Measurements from ENCODE around the gene BAIAP2L1.

DNA sequence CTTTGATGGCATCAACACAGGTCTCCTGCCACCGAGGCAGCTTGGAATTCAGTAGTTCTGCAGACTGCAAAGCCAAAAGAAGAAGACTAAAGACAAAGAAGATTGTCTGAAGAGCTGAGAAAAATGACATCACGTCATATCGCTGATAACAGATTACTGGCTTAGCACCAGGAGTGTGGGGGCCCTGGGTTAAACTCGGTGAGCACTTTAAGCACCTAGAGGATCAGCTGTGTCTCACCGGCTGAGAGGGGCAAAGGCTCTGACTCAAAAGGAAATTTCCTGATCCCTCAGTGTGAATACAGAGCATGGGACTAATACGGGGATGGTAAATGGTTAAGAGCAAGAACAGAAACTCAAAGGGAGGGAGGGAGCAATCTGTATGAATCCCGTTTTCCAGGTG lies 88.7 kb downstream of the BAIAP2L1 start:
- TF ChIP-seq, protein P1, sequence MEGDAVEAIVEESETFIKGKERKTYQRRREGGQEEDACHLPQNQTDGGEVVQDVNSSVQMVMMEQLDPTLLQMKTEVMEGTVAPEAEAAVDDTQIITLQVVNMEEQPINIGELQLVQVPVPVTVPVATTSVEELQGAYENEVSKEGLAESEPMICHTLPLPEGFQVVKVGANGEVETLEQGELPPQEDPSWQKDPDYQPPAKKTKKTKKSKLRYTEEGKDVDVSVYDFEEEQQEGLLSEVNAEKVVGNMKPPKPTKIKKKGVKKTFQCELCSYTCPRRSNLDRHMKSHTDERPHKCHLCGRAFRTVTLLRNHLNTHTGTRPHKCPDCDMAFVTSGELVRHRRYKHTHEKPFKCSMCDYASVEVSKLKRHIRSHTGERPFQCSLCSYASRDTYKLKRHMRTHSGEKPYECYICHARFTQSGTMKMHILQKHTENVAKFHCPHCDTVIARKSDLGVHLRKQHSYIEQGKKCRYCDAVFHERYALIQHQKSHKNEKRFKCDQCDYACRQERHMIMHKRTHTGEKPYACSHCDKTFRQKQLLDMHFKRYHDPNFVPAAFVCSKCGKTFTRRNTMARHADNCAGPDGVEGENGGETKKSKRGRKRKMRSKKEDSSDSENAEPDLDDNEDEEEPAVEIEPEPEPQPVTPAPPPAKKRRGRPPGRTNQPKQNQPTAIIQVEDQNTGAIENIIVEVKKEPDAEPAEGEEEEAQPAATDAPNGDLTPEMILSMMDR (IDR thresholded peaks at IDR 0.05; ENCODE audit: extremely low read depth in 1 of 2, insufficient read depth in 1 of 2, low read depth in 1 of 2, low read length in 2 of 2): no peak
- no peak for TF ChIP-seq POLR2AphosphoS5 (IDR thresholded peaks at IDR 0.05; ENCODE audit: insufficient read depth, low read depth, low read length)
- TF ChIP-seq MYC (IDR thresholded peaks at IDR 0.05; ENCODE audit: low read depth, low read length): no peak
- no peak for TF ChIP-seq POLR2A (IDR thresholded peaks at IDR 0.05; ENCODE audit: low read depth, low read length)
- TF ChIP-seq JUN (IDR thresholded peaks at IDR 0.05; ENCODE audit: borderline replicate concordance, insufficient read depth, insufficient read length, low read depth): no peak
- no peak for TF ChIP-seq EZH2 (IDR thresholded peaks at IDR 0.05; ENCODE audit: borderline replicate concordance, low read depth, low read length, severe bottlenecking)
- TF ChIP-seq GATA2 (IDR thresholded peaks at IDR 0.05; ENCODE audit: insufficient read depth, insufficient read length, low read depth, low read length): no peak
- TF ChIP-seq, protein P2, sequence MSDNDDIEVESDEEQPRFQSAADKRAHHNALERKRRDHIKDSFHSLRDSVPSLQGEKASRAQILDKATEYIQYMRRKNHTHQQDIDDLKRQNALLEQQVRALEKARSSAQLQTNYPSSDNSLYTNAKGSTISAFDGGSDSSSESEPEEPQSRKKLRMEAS (IDR thresholded peaks at IDR 0.05; ENCODE audit: insufficient read depth, insufficient read length): no peak
- no peak for TF ChIP-seq FOS (IDR thresholded peaks at IDR 0.05; ENCODE audit: borderline replicate concordance, insufficient read depth, low read length)

All from endothelial cell of umbilical vein (primary cell).